ENCODE measurements around the gene TSC1. TPM values are rescaled to one million over a fixed set of nuclear protein-coding genes. Genes with fewer than 3 reads are reported as not detected.

Gene TSC1
- polyA plus RNA-seq, 3 donors: 3.3 to 43.0 (median 5.8) TPM

- Mint-ChIP-seq H3K4me1 (peaks cover 3% of the 10 kb centered on the region), H3K9me3 (no peaks in the 10 kb centered on the region), H3K27me3 (ENCODE audit: low read depth in 3 of 3) (peaks cover 5 to 9% (median 8%) of the 10 kb centered on the region in 3 donors), H3K36me3 (no peaks in the 10 kb centered on the region), H3K4me3 (no peak overlapping the region), H3K27ac (no peak overlapping the region)
- Histone ChIP-seq H3K9ac (ENCODE audit: insufficient read depth, low read length, poor library complexity, severe bottlenecking) (no peak overlapping the region), H2AFZ (ENCODE audit: insufficient read depth, low read depth, low read length, poor library complexity, severe bottlenecking) (no peak overlapping the region), H3K27me3 (ENCODE audit: control insufficient read depth in 2 of 2, insufficient read depth in 2 of 2, low read length in 2 of 2) (no peaks in the 10 kb centered on the region), H3K9me3 (replicated peaks in 1 of 2; ENCODE audit: control insufficient read depth in 1 of 2, insufficient read depth in 1 of 2, low read length in 2 of 2) (no peaks in the 10 kb centered on the region), H3K4me1 (ENCODE audit: control insufficient read depth in 1 of 2, insufficient read depth in 2 of 2, low read length in 2 of 2) (no peaks in the 10 kb centered on the region), H4K20me1 (ENCODE audit: insufficient read depth, low read length) (no peaks in the 10 kb centered on the region), H3K27ac (ENCODE audit: low read depth in 1 of 2, low read length in 2 of 2) (no peak overlapping the region), H3K4me2 (replicated peaks; ENCODE audit: extremely low read depth, low read length, poor library complexity, severe bottlenecking) (no peak overlapping the region), H3K4me3 (replicated peaks in 1 of 3; ENCODE audit: low read depth in 2 of 3, low read length in 3 of 3) (no peak overlapping the region), H3K36me3 (replicated peaks in 1 of 2; ENCODE audit: control insufficient read depth in 1 of 2, insufficient read depth in 2 of 2, low read length in 2 of 2) (no peaks in the 10 kb centered on the region), H3K79me2 (ENCODE audit: insufficient read depth, low read length) (no peaks in the 10 kb centered on the region)
- TF ChIP-seq CTCF (IDR thresholded peaks at IDR 0.05): no peak
- intact Hi-C loops (cut with micrococcal nuclease): no loop called here
- no peak for DNase-seq
- WGBS (ENCODE audit: insufficient coverage): 71% methylated on average over 10 of the region's 10 CpGs
Observed at GRCh38 chr9:132854832-132855231, 89.6 kb downstream of the TSC1 start.

GRCh38 chr9:132853482-132853881 lies 90.9 kb downstream of the TSC1 start:
- intact Hi-C loops (cut with micrococcal nuclease): no loop called here
- H3K9ac ChIP-seq (ENCODE audit: insufficient read depth, low read length, poor library complexity, severe bottlenecking): no peak overlapping the region
- no peaks in the 10 kb centered on the region for H3K4me1 ChIP-seq (ENCODE audit: control insufficient read depth in 1 of 2, insufficient read depth in 2 of 2, low read length in 2 of 2)
- H3K36me3 ChIP-seq (replicated peaks in 1 of 2; ENCODE audit: control insufficient read depth in 1 of 2, insufficient read depth in 2 of 2, low read length in 2 of 2): no peaks in the 10 kb centered on the region
- no CpG with 5 or more reads among the region's 4 CpGs for WGBS (ENCODE audit: insufficient coverage)
- H3K4me3 ChIP-seq (replicated peaks in 1 of 3; ENCODE audit: low read depth in 2 of 3, low read length in 3 of 3): no peak overlapping the region
- H2AFZ ChIP-seq (ENCODE audit: insufficient read depth, low read depth, low read length, poor library complexity, severe bottlenecking): no peak overlapping the region
- DNase-seq: no peak
- H3K27ac ChIP-seq (ENCODE audit: low read depth in 1 of 2, low read length in 2 of 2): no peak overlapping the region
- no peaks in the 10 kb centered on the region for H3K79me2 ChIP-seq (ENCODE audit: insufficient read depth, low read length)
- no peaks in the 10 kb centered on the region for H3K9me3 ChIP-seq (replicated peaks in 1 of 2; ENCODE audit: control insufficient read depth in 1 of 2, insufficient read depth in 1 of 2, low read length in 2 of 2)
- no peak overlapping the region for H3K4me3 Mint-ChIP-seq
- H3K4me2 ChIP-seq (replicated peaks; ENCODE audit: extremely low read depth, low read length, poor library complexity, severe bottlenecking): no peak overlapping the region
- H3K27me3 Mint-ChIP-seq (ENCODE audit: low read depth in 3 of 3): peaks cover 6 to 7% (median 7%) of the 10 kb centered on the region in 3 donors
- peaks cover 8% of the 10 kb centered on the region for H3K4me1 Mint-ChIP-seq
- H3K27me3 ChIP-seq (ENCODE audit: control insufficient read depth in 2 of 2, insufficient read depth in 2 of 2, low read length in 2 of 2): no peaks in the 10 kb centered on the region
- H3K36me3 Mint-ChIP-seq: no peaks in the 10 kb centered on the region
- TF ChIP-seq CTCF (IDR thresholded peaks at IDR 0.05): no peak
- H4K20me1 ChIP-seq (ENCODE audit: insufficient read depth, low read length): no peaks in the 10 kb centered on the region
- H3K27ac Mint-ChIP-seq: no peak overlapping the region
- H3K9me3 Mint-ChIP-seq: no peaks in the 10 kb centered on the region
